ENCODE measurements around the gene PPIL6.

The PPIL6 gene

DNA sequence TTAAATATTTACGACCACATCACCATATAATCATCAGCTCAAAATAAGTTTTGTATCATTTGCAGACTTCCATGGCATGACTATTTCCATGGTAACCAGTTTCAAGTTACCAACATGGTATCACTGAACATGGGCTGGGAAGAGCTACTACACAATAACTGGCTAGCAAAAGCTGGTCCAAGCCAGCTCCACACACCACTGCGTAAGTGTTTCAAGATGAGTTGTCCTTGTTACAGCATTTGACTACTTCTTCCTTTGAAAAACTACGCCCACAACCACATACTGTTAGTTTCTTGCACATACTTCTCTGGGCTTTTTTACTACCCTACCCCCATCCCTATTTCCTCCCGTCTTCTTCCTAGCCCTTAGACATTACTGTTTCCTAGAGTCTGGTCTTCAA lies 66.7 kb downstream of the PPIL6 start:
- no peaks in the 10 kb centered on the region; the same call in 1 of the 2 replicates for H3K4me1 ChIP-seq (ENCODE audit: low read length)
- no peak for TF ChIP-seq EZH2 (optimal IDR thresholded peaks at IDR 0.05; ENCODE audit: low read depth, low read length)
- TF ChIP-seq, protein P1, sequence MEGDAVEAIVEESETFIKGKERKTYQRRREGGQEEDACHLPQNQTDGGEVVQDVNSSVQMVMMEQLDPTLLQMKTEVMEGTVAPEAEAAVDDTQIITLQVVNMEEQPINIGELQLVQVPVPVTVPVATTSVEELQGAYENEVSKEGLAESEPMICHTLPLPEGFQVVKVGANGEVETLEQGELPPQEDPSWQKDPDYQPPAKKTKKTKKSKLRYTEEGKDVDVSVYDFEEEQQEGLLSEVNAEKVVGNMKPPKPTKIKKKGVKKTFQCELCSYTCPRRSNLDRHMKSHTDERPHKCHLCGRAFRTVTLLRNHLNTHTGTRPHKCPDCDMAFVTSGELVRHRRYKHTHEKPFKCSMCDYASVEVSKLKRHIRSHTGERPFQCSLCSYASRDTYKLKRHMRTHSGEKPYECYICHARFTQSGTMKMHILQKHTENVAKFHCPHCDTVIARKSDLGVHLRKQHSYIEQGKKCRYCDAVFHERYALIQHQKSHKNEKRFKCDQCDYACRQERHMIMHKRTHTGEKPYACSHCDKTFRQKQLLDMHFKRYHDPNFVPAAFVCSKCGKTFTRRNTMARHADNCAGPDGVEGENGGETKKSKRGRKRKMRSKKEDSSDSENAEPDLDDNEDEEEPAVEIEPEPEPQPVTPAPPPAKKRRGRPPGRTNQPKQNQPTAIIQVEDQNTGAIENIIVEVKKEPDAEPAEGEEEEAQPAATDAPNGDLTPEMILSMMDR (IDR thresholded peaks at IDR 0.05; ENCODE audit: low read length), result no peak
- DNase-seq, result no peak
- peaks cover 11% of the 10 kb centered on the region; the same call in 1 of the 2 replicates for H4K20me1 ChIP-seq (ENCODE audit: insufficient read depth, low read length)
- H3K9me2 ChIP-seq (replicated peaks; ENCODE audit: insufficient read depth, low read length), result no peaks in the 10 kb centered on the region
- no peak overlapping the region for H3K27ac ChIP-seq (ENCODE audit: low read length)
- no peak overlapping the region for H2AFZ ChIP-seq (ENCODE audit: low read length)
- H3K4me2 ChIP-seq (ENCODE audit: low read depth, low read length), result no peak overlapping the region
- H3K4me3 ChIP-seq (ENCODE audit: low read length), result no peak overlapping the region
- peaks cover 49% of the 10 kb centered on the region for H3K36me3 ChIP-seq (replicated peaks; ENCODE audit: insufficient read depth, low read length)
- no peaks in the 10 kb centered on the region for H3K9me3 ChIP-seq (replicated peaks; ENCODE audit: insufficient read depth, low read length)
- H3K27me3 ChIP-seq (replicated peaks; ENCODE audit: insufficient read depth, low read length), result no peaks in the 10 kb centered on the region
- peaks cover 90% of the 10 kb centered on the region for H3K79me2 ChIP-seq (ENCODE audit: low read length)
- no peaks in the 10 kb centered on the region for H3F3A ChIP-seq (ENCODE audit: insufficient read depth, low read length)
- no peak overlapping the region for H3K9ac ChIP-seq (ENCODE audit: low read length)

DNA sequence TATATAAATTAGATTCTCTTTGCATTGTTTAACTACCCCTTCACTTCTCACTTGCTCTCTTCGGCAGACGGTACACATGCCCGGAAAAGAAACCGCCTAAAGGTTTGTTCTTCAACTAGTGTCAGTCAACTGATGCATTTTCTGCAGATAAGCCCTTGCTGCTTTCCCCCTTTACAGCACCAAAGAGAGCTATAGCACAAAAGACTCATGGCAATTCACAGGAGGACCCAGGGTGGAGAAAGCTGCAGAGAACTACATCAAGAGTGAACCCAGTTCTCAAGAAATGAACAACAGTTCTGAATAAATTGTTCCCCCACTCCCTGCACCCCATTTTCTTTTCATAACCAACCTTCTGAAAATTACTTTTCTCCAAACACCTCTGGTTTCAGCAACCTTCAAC lies 67.1 kb downstream of the PPIL6 start:
- Histone ChIP-seq H3K27me3 (replicated peaks; ENCODE audit: insufficient read depth, low read length) (no peaks in the 10 kb centered on the region), H3K4me3 (ENCODE audit: low read length) (no peak overlapping the region), H4K20me1 (ENCODE audit: insufficient read depth, low read length) (0 out of 2 replicates have a peak, but pooled peaks cover 8% of the 10 kb centered on the region), H3K4me1 (ENCODE audit: low read length) (no peaks in the 10 kb centered on the region), H3K9me3 (replicated peaks; ENCODE audit: insufficient read depth, low read length) (no peaks in the 10 kb centered on the region), H3K9ac (ENCODE audit: low read length) (no peak overlapping the region), H2AFZ (ENCODE audit: low read length) (no peak overlapping the region), H3F3A (ENCODE audit: insufficient read depth, low read length) (no peaks in the 10 kb centered on the region), H3K4me2 (ENCODE audit: low read depth, low read length) (no peak overlapping the region), H3K79me2 (ENCODE audit: low read length) (peaks cover 90% of the 10 kb centered on the region), H3K27ac (ENCODE audit: low read length) (no peak overlapping the region), H3K9me2 (replicated peaks; ENCODE audit: insufficient read depth, low read length) (no peaks in the 10 kb centered on the region), H3K36me3 (replicated peaks; ENCODE audit: insufficient read depth, low read length) (peaks cover 54% of the 10 kb centered on the region)
- DNase-seq, result no peak
- TF ChIP-seq EZH2 (optimal IDR thresholded peaks at IDR 0.05; ENCODE audit: low read depth, low read length) (no peak), EZH2phosphoT487 (IDR thresholded peaks at IDR 0.05; ENCODE audit: low read length) (no peak)
- TF ChIP-seq, protein P1 (IDR thresholded peaks at IDR 0.05; ENCODE audit: low read length), result no peak

DNA sequence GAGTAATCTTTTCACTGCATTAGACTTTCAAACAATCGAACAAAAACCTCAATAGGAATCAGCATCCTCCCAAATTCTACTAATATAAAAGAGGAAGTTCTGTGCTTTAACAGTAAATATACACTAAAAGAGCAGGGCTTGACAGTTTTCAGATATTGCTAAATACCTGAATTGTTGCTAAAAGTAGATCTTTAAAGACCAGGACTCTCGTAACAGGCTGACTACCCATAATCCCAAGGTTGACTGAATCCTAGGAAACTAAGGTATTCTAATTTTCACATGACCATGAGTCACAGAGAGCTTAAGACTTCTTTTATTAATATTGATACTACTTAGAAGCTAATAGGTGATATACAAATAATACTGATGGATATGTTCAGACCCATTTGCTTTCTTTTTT lies 68.3 kb downstream of the PPIL6 start:
- Histone ChIP-seq H3K4me2 (ENCODE audit: low read depth, low read length) (no peak overlapping the region), H2AFZ (ENCODE audit: low read length) (no peak overlapping the region), H3K36me3 (replicated peaks; ENCODE audit: insufficient read depth, low read length) (peaks cover 59% of the 10 kb centered on the region), H4K20me1 (ENCODE audit: insufficient read depth, low read length) (0 out of 2 replicates have a peak, but pooled peaks cover 5% of the 10 kb centered on the region), H3K9me2 (replicated peaks; ENCODE audit: insufficient read depth, low read length) (no peaks in the 10 kb centered on the region), H3K4me1 (ENCODE audit: low read length) (no peaks in the 10 kb centered on the region), H3K27ac (ENCODE audit: low read length) (no peak overlapping the region), H3K27me3 (replicated peaks; ENCODE audit: insufficient read depth, low read length) (no peaks in the 10 kb centered on the region), H3K79me2 (ENCODE audit: low read length) (peaks cover 84% of the 10 kb centered on the region), H3K9me3 (replicated peaks; ENCODE audit: insufficient read depth, low read length) (no peaks in the 10 kb centered on the region), H3K9ac (ENCODE audit: low read length) (no peak overlapping the region), H3F3A (ENCODE audit: insufficient read depth, low read length) (no peaks in the 10 kb centered on the region), H3K4me3 (ENCODE audit: low read length) (no peak overlapping the region)
- DNase-seq, result no peak
- TF ChIP-seq EZH2phosphoT487 (IDR thresholded peaks at IDR 0.05; ENCODE audit: low read length), result no peak
- TF ChIP-seq EZH2 (optimal IDR thresholded peaks at IDR 0.05; ENCODE audit: low read depth, low read length), result no peak
- TF ChIP-seq, protein P1 (IDR thresholded peaks at IDR 0.05; ENCODE audit: low read length), result no peak

Data from MM.1S (cell line).